Activated CD8-positive, alpha-beta T cell treated with anti-CD3 and anti-CD28 coated beads for 36 hours (primary cell): ENCODE results near the gene SLA2. TPM values are rescaled to one million over a fixed set of nuclear protein-coding genes. Genes with fewer than 3 reads are reported as not detected.
A peak's percentile ranks its signal among the peaks of the same experiment; 100 is the strongest.
"Not testable (repeated sequence)": the region's sequence is repeated elsewhere in the genome, so short reads cannot be mapped to it uniquely, and the experiment has no call there.

ENCODE experiments used
- ATAC-seq: fragments of 200-7000 bp; cut with Tn5 transposase; one replicate; pipeline ENCODE4 v1.10.0; 2021; ENCODE audit warnings: mild to moderate bottlenecking, moderate library complexity
- CTCF ChIA-PET: fragments of 350-600 bp; sonication (Branson Sonifier 250); formaldehyde crosslinking; loops from one replicate; lab custom pipeline; 2021; ENCODE audit warnings: antibody characterized with exemption; lab: Charles Lee
- POLR2A ChIA-PET: fragments of 350-600 bp; sonication (Branson Sonifier 250); formaldehyde crosslinking; loops from one replicate; lab custom pipeline; 2021; ENCODE audit warnings: antibody characterized with exemption; lab: Charles Lee
- DNase-seq: peaks from one replicate; pipeline ENCODE4 v3.0.0-alpha.2; 2020
- H3K27ac Mint-ChIP-seq: one replicate; pipeline ENCODE4 v1.8.0; 2021; ENCODE audit warnings: mild to moderate bottlenecking, mixed read lengths
- H3K27me3 Mint-ChIP-seq: one replicate; pipeline ENCODE4 v1.8.0; 2021; ENCODE audit warnings: mixed read lengths
- H3K36me3 Mint-ChIP-seq: one replicate; pipeline ENCODE4 v1.8.0; 2021; ENCODE audit warnings: low read depth, mixed read lengths
- H3K4me1 Mint-ChIP-seq: one replicate; pipeline ENCODE4 v1.8.0; 2021; ENCODE audit warnings: low read depth, mixed read lengths
- H3K4me3 Mint-ChIP-seq: one replicate; pipeline ENCODE4 v1.8.0; 2021; ENCODE audit warnings: mild to moderate bottlenecking, moderate library complexity, mixed read lengths
- H3K9me3 Mint-ChIP-seq: one replicate; pipeline ENCODE4 v1.8.0; 2021; ENCODE audit warnings: mixed read lengths
- CTCF ChIP-seq: fragments of 200-600 bp; IDR thresholded peaks from one replicate; pipeline ENCODE4 v1.8.0; 2022; ENCODE audit warnings: antibody characterized with exemption, mild to moderate bottlenecking
- intact Hi-C: fragments of 100-400 bp; cut with micrococcal nuclease; formaldehyde crosslinking; loops from one replicate; pipeline ENCODE4 v1.10.0; 2022
- total RNA-seq, 2 experiments: library from RNA; stranded (reverse); gene quantifications; one replicate each; pipeline ENCODE4 v1.2.3, GENCODE V29; 2021

Gene SLA2
- 10 to 100 TPM; 51.5 to 53.5 TPM for total RNA-seq

DNA sequence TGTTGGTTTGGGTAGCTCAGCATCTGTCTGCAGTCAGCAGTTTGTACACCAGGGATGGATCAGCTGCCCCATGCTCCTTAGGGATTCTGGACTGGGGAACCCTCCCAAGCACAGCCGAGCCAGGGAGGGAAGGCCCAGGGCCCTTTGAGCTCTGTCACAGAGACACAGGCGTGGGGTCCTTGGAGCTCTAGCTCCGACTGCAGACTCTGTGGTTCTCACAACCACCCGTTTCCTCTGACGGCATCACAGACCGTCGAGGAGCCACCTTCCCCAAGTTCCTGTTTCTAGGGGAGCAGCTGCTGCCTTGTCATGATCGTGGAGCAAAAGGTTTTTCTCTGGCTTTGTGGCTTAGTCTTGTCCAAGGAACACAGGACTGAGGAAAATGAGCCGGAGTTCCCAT, at the start of gene SLA2:
Gene SLA2 (minus strand): TSS at position 199 of the 400 bp plus-strand sequence. CDS start 4,861 bp downstream, outside the sequence.
- H3K27ac Mint-ChIP-seq, result peak within 1 kb of the TSS; percentile 98
- peak within 1 kb of the TSS; percentile 82 for H3K4me3 Mint-ChIP-seq
- peaks cover 35% of the 10 kb centered on the region for H3K4me1 Mint-ChIP-seq

DNA sequence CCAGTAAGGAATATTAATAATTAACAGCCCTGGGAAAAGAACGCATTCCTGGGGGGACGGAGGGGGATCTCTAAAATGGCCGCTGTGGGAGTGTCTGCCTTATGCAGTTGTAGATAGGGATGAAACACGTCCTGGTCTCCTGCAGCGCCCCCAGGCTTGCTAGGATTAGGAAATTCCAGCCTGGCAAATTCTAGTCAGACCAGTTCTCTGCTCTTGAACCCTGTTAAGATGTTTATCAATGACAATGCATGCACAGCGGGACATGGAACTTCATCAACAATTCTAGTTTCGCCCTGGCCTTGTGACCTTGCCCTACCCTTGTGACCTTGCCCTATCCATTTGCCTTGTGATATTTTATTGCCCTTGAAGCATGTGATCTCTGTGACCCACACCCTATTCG, 49.5 kb upstream of the SLA2 start:
- intact Hi-C loops, result not testable (repeated sequence)

More for the DNA sequence above, at the start of gene SLA2:
- ATAC-seq, result peak; percentile 63
- peaks cover 31% of the 10 kb centered on the region for H3K36me3 Mint-ChIP-seq
- ChIA-PET CTCF (interaction anchor here (0.8 to 4.7 kb wide), 12 partner anchors 9 to 163 kb away, joined by 3 to 30 read pairs (median 4); partner anchors contain the start of genes DSN1 and RAB5IF), POLR2A (interaction anchor here (1.2 to 3.8 kb wide), 9 partner anchors 11 to 71 kb away, joined by 4 to 37 read pairs (median 18); partner anchors contain the start of gene RAB5IF)
- intact Hi-C loops, result no loop called here
- no peak for TF ChIP-seq CTCF
- no peaks in the 10 kb centered on the region for H3K27me3 Mint-ChIP-seq
- H3K9me3 Mint-ChIP-seq, result no peaks in the 10 kb centered on the region
- peak; percentile 84 for DNase-seq

GRCh38 chr20:36688630-36689029, 42.6 kb upstream of the SLA2 start:
- Mint-ChIP-seq H3K9me3 (no peaks in the 10 kb centered on the region), H3K4me3 (no peak overlapping the region), H3K27ac (no peak overlapping the region), H3K4me1 (no peaks in the 10 kb centered on the region), H3K36me3 (no peaks in the 10 kb centered on the region), H3K27me3 (no peaks in the 10 kb centered on the region)
- intact Hi-C loops, result no loop called here
- no peak for DNase-seq
- TF ChIP-seq CTCF, result no peak
- ChIA-PET POLR2A (no interaction called here), CTCF (no interaction called here)
- no peak for ATAC-seq

More for the DNA sequence above, 49.5 kb upstream of the SLA2 start:
- H3K9me3 Mint-ChIP-seq, H3K4me3 Mint-ChIP-seq, CTCF ChIA-PET, H3K36me3 Mint-ChIP-seq, H3K4me1 Mint-ChIP-seq, H3K27me3 Mint-ChIP-seq, ATAC-seq, H3K27ac Mint-ChIP-seq, POLR2A ChIA-PET, DNase-seq: not testable (repeated sequence)

GRCh38 chr20:36687850-36688249, 41.9 kb upstream of the SLA2 start:
- Mint-ChIP-seq H3K27ac (no peak overlapping the region), H3K9me3 (no peaks in the 10 kb centered on the region), H3K4me1 (no peaks in the 10 kb centered on the region), H3K4me3 (no peak overlapping the region), H3K27me3 (no peaks in the 10 kb centered on the region), H3K36me3 (no peaks in the 10 kb centered on the region)
- ChIA-PET CTCF (no interaction called here), POLR2A (no interaction called here)
- intact Hi-C loops, result no loop called here
- no peak for TF ChIP-seq CTCF
- ATAC-seq, result no peak
- no peak for DNase-seq

DNA sequence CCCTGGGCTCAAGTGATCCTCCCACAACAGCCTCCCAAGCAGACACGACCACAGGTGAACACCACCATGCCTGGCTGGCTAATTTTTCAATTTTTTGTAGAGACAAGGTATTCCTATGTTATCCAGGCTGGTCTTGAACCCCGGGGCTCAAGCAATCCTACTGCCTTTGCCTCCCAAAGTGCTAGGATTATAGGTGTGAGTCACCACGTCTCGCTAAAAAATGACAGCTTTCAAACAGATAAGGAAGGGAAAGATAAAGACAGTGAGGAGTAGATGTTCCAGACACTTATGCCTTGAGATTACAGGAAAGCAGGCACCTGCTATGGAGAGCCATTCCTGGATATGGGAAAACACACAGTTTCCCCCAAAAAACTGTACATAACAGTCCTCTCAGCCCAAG, 40.9 kb upstream of the SLA2 start:
- no peak for ATAC-seq
- POLR2A ChIA-PET, result no interaction called here
- intact Hi-C loops, result no loop called here
- no peak for DNase-seq
- Mint-ChIP-seq H3K36me3 (no peaks in the 10 kb centered on the region), H3K9me3 (no peaks in the 10 kb centered on the region), H3K27me3 (no peaks in the 10 kb centered on the region), H3K4me3 (no peak overlapping the region), H3K4me1 (no peaks in the 10 kb centered on the region), H3K27ac (no peak overlapping the region)
- TF ChIP-seq CTCF, result no peak
- CTCF ChIA-PET, result interaction anchor here (1.3 kb wide), 1 partner anchor 122 kb away, joined by 4 read pairs; no protein-coding TSS in a partner anchor
